ENCODE measurements around the gene ROBO2. TPM values are rescaled to one million over a fixed set of nuclear protein-coding genes. Genes with fewer than 3 reads are reported as not detected.

Gene ROBO2
- total RNA-seq, 4 donors from 2014 or later: 0.20 to 0.41 (median 0.32) TPM; not detected in 1

- WGBS, 2 donors (ENCODE audit: low coverage in 1 of 2): 91% methylated on average over 3 of the region's 3 CpGs; no CpG with 5 or more reads in 1 of the 2 donors
- in situ Hi-C loops (cut with MboI; ENCODE audit: low pct_ligation_motif_present in 1 of 4, low pct_unique_long_range_greater_than_20kb in 1 of 4, low sequenced_read_pairs in 3 of 4): no loop called here
- intact Hi-C loops (cut with DNase I; ENCODE audit: low total_unique reads): no loop called here
- DNase-seq: no peak
- H3K27me3 ChIP-seq: no peaks in the 10 kb centered on the region
- no peaks in the 10 kb centered on the region for H3K36me3 ChIP-seq
- H3K4me1 ChIP-seq: no peaks in the 10 kb centered on the region
- H3K27ac ChIP-seq: no peak overlapping the region
- TF ChIP-seq, protein P1, sequence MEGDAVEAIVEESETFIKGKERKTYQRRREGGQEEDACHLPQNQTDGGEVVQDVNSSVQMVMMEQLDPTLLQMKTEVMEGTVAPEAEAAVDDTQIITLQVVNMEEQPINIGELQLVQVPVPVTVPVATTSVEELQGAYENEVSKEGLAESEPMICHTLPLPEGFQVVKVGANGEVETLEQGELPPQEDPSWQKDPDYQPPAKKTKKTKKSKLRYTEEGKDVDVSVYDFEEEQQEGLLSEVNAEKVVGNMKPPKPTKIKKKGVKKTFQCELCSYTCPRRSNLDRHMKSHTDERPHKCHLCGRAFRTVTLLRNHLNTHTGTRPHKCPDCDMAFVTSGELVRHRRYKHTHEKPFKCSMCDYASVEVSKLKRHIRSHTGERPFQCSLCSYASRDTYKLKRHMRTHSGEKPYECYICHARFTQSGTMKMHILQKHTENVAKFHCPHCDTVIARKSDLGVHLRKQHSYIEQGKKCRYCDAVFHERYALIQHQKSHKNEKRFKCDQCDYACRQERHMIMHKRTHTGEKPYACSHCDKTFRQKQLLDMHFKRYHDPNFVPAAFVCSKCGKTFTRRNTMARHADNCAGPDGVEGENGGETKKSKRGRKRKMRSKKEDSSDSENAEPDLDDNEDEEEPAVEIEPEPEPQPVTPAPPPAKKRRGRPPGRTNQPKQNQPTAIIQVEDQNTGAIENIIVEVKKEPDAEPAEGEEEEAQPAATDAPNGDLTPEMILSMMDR (IDR thresholded peaks at IDR 0.05): no peak
- no peaks in the 10 kb centered on the region for H3K9me3 ChIP-seq
- no peak overlapping the region for H3K4me3 ChIP-seq
These were observed 284.2 kb downstream of the ROBO2 start for GRCh38 chr3:77324105-77324504.

GRCh38 chr3:77325280-77325679 is 285.4 kb downstream of the ROBO2 start:
- TF ChIP-seq POLR2AphosphoS5 (IDR thresholded peaks at IDR 0.05): no peak
- no peak for TF ChIP-seq POLR2A (IDR thresholded peaks at IDR 0.05)
- TF ChIP-seq, protein P1 (IDR thresholded peaks at IDR 0.05): no peak
- TF ChIP-seq EP300 (IDR thresholded peaks at IDR 0.05; ENCODE audit: low read depth): no peak
- in situ Hi-C loops (cut with MboI; ENCODE audit: low pct_ligation_motif_present in 1 of 4, low pct_unique_long_range_greater_than_20kb in 1 of 4, low sequenced_read_pairs in 3 of 4): no loop called here

GRCh38 chr3:77325702-77326101 is 285.8 kb downstream of the ROBO2 start:
- H3K27ac ChIP-seq: no peak overlapping the region
- no peak for DNase-seq
- in situ Hi-C loops (cut with MboI; ENCODE audit: low pct_ligation_motif_present in 1 of 4, low pct_unique_long_range_greater_than_20kb in 1 of 4, low sequenced_read_pairs in 3 of 4) (no loop called here), intact Hi-C loops (cut with DNase I; ENCODE audit: low total_unique reads) (no loop called here)
- TF ChIP-seq EP300 (IDR thresholded peaks at IDR 0.05; ENCODE audit: low read depth) (no peak), POLR2A (IDR thresholded peaks at IDR 0.05) (no peak), POLR2AphosphoS5 (IDR thresholded peaks at IDR 0.05) (no peak)
- TF ChIP-seq, protein P1 (IDR thresholded peaks at IDR 0.05): no peak
- H3K4me1 ChIP-seq: no peaks in the 10 kb centered on the region
- H3K4me3 ChIP-seq: no peak overlapping the region
- 80 to 92% methylated on average over 2 of the region's 2 CpGs for WGBS, 2 donors (ENCODE audit: low coverage in 1 of 2)
- H3K9me3 ChIP-seq: no peaks in the 10 kb centered on the region
- no peaks in the 10 kb centered on the region for H3K36me3 ChIP-seq
- H3K27me3 ChIP-seq: no peaks in the 10 kb centered on the region

More at GRCh38 chr3:77325280-77325679, 285.4 kb downstream of the ROBO2 start:
- H3K27ac ChIP-seq: no peak overlapping the region
- intact Hi-C loops (cut with DNase I; ENCODE audit: low total_unique reads): no loop called here
- no peaks in the 10 kb centered on the region for H3K4me1 ChIP-seq
- 74% methylated on average over 2 of the region's 2 CpGs; no CpG with 5 or more reads in 1 of the 2 donors for WGBS, 2 donors (ENCODE audit: low coverage in 1 of 2)
- no peaks in the 10 kb centered on the region for H3K27me3 ChIP-seq
- H3K36me3 ChIP-seq: no peaks in the 10 kb centered on the region
- no peak for DNase-seq
- no peak overlapping the region for H3K4me3 ChIP-seq
- no peaks in the 10 kb centered on the region for H3K9me3 ChIP-seq

GRCh38 chr3:77326586-77326985 is 286.7 kb downstream of the ROBO2 start:
- H3K4me3 ChIP-seq: no peak overlapping the region
- no peaks in the 10 kb centered on the region for H3K9me3 ChIP-seq
- 64 to 77% methylated on average over 4 to 5 of the region's 5 CpGs for WGBS, 2 donors (ENCODE audit: low coverage in 1 of 2)
- intact Hi-C loops (cut with DNase I; ENCODE audit: low total_unique reads): no loop called here
- H3K4me1 ChIP-seq: no peaks in the 10 kb centered on the region
- no peak for TF ChIP-seq EP300 (IDR thresholded peaks at IDR 0.05; ENCODE audit: low read depth)
- no peak for TF ChIP-seq POLR2AphosphoS5 (IDR thresholded peaks at IDR 0.05)
- TF ChIP-seq POLR2A (IDR thresholded peaks at IDR 0.05): no peak
- TF ChIP-seq, protein P1 (IDR thresholded peaks at IDR 0.05): no peak
- DNase-seq: no peak
- H3K36me3 ChIP-seq: no peaks in the 10 kb centered on the region
- in situ Hi-C loops (cut with MboI; ENCODE audit: low pct_ligation_motif_present in 1 of 4, low pct_unique_long_range_greater_than_20kb in 1 of 4, low sequenced_read_pairs in 3 of 4): no loop called here
- H3K27me3 ChIP-seq: no peaks in the 10 kb centered on the region
- no peak overlapping the region for H3K27ac ChIP-seq
